GM18505 (cell line): ENCODE results near the gene HINT1.

Source experiments
- ATAC-seq: cut with Tn5 transposase; IDR thresholded peaks from one replicate; pipeline ENCODE4 v1.9.1; 2021; ENCODE audit not compliant: unreplicated experiment
- POLR2A ChIP-seq: IDR thresholded peaks from 4 replicates; pipeline ENCODE4 v1.6.1; 2011; ENCODE audit warnings: borderline replicate concordance; ENCODE audit not compliant: insufficient read depth, insufficient read length; ENCODE audit errors: extremely low read depth

HINT1 gene

GRCh38 chr5:131112424-131112823, 52.6 kb downstream of the HINT1 start:
- no peak for TF ChIP-seq POLR2A
- ATAC-seq = no peak

GRCh38 chr5:131110256-131110594, 54.8 kb downstream of the HINT1 start:
- no peak for TF ChIP-seq POLR2A
- no peak for ATAC-seq

- ATAC-seq = peak; percentile 90
- TF ChIP-seq POLR2A = no peak
These were observed 55.4 kb downstream of the HINT1 start for GRCh38 chr5:131109540-131110255.
